ENCODE results near the gene TTC28.
"Not testable (repeated sequence)": the region's sequence is repeated elsewhere in the genome, so short reads cannot be mapped to it uniquely, and the experiment has no call there.

The TTC28 gene

DNA sequence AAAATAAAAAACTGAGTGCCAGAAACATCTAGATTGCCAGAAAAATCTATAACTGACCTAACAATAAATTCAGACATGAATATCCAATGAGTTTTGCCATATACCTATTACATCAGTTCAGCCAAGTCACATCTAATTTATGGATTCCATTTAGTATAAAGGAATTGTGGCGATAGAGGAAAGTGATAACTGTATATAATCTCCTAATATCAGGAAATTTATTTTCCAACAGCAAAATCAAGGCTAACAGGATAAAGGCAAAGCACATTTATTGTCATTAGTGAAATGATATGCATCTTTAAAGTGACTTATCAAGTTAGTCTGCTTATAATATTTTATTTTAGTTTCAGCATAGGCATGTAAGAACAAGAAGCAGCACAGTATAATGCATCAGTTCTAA lies 462.4 kb downstream of the TTC28 start:
- no peak overlapping the region for H3K4me3 ChIP-seq (ENCODE audit: low read depth, low read length)
- no peak for TF ChIP-seq CTCF (IDR thresholded peaks at IDR 0.05; ENCODE audit: control insufficient read depth, extremely low read depth, insufficient read depth)
- no peak for DNase-seq (ENCODE audit: low read depth)

GRCh38 chr22:28214750-28215149 lies 464.9 kb downstream of the TTC28 start:
- not testable (repeated sequence) for DNase-seq (ENCODE audit: low read depth); H3K4me3 ChIP-seq (ENCODE audit: low read depth, low read length)

GRCh38 chr22:28209457-28209856 lies 470.2 kb downstream of the TTC28 start:
- DNase-seq (ENCODE audit: low read depth); H3K4me3 ChIP-seq (ENCODE audit: low read depth, low read length): not testable (repeated sequence)

- no peak overlapping the region for H3K4me3 ChIP-seq (ENCODE audit: low read depth, low read length)
- no peak for DNase-seq (ENCODE audit: low read depth)
- TF ChIP-seq CTCF (IDR thresholded peaks at IDR 0.05; ENCODE audit: control insufficient read depth, extremely low read depth, insufficient read depth), result no peak
Observed at GRCh38 chr22:28208787-28209186, 470.9 kb downstream of the TTC28 start.

DNA sequence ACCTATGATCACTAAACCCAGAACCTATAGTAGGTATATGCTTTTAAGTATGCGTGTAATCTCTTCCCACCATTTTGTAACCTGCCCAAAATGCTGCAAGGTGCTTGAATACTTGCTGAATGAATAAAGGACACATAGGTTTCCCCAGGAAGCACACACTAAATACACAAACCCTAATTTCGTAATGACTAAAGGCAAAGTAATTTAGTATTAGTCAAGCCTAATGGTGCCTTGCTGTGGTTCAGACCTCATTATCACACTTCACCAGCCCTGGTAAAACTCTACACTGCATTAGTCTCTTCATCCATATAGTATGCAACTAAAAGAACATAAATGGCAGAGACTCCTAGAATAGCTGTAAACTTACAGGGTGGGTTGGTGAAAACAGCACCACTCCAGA lies 471.6 kb downstream of the TTC28 start:
- H3K4me3 ChIP-seq (ENCODE audit: low read depth, low read length), result no peak overlapping the region
- DNase-seq (ENCODE audit: low read depth), result no peak

GRCh38 chr22:28207281-28208030 lies 472.2 kb downstream of the TTC28 start:
- no peak overlapping the region for H3K4me3 ChIP-seq (ENCODE audit: low read depth, low read length)
- no peak for TF ChIP-seq CTCF (IDR thresholded peaks at IDR 0.05; ENCODE audit: control insufficient read depth, extremely low read depth, insufficient read depth)
- DNase-seq (ENCODE audit: low read depth), result no peak

More for the DNA sequence above, 471.6 kb downstream of the TTC28 start:
- no peak for TF ChIP-seq CTCF (IDR thresholded peaks at IDR 0.05; ENCODE audit: control insufficient read depth, extremely low read depth, insufficient read depth)

DNA sequence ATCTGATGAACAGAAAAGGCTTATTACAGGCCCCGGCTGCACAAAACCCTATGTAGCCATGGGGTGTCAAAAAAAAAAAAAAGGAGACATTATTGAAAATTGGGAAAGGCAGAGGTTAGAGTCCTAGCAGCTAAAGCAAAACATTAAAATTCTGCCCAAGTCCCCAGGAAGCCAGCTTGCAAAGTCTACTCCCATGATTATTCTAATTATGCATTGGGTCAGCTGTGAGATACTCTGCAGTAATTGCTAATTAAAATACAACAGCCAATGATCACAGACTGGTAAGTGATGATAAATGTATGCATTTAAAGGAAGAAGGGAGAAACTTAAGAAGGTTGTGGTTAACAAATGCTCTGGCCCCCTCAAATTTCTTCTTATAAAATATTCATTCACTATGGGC lies 473.7 kb downstream of the TTC28 start:
- no peak overlapping the region for H3K4me3 ChIP-seq (ENCODE audit: low read depth, low read length)
- no peak for DNase-seq (ENCODE audit: low read depth)
- no peak for TF ChIP-seq CTCF (IDR thresholded peaks at IDR 0.05; ENCODE audit: control insufficient read depth, extremely low read depth, insufficient read depth)

DNA sequence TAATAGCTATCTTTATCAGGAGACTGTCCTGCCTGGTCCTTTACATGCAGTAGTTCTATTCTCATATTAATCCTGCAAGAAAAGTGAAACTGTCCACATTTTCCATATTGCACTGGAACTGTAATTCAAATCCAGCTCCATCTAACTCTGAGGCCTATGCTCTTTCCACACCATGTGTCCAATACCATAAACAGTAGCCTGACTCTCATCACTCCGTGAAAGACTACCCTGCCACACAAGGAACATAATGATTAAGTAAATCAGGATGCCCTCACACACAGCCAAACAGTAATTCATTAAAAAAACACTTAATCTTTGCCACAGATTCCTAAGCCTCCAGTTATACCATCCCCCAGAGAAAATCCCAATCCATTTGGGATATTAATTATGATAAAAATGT lies 475.3 kb downstream of the TTC28 start:
- no peak for TF ChIP-seq CTCF (IDR thresholded peaks at IDR 0.05; ENCODE audit: control insufficient read depth, extremely low read depth, insufficient read depth)
- no peak for DNase-seq (ENCODE audit: low read depth)
- no peak overlapping the region for H3K4me3 ChIP-seq (ENCODE audit: low read depth, low read length)

Measured in LNCaP clone FGC (cell line).